HepG2 (cell line): ENCODE results near the gene ACAN.

ENCODE experiments used
- CTCF ChIP-seq: sonication (generic); formaldehyde crosslinking; IDR thresholded peaks from 2 replicates; pipeline ENCODE4 v1.5.0; 2020; ENCODE audit warnings: mild to moderate bottlenecking, missing genetic modification reagents, moderate library complexity
- EP300 ChIP-seq, 3 experiments: sonication (generic) in 1 of 3; formaldehyde crosslinking in 1 of 3; IDR thresholded peaks; 2 replicates each; pipeline versions ENCODE4 v1.5.1 to v1.6.1; 2011 to 2020; ENCODE audit warnings: low read depth in 2 of 3, low read length in 2 of 3, borderline replicate concordance in 1 of 3, improper control_type of control experiment in 1 of 3, mild to moderate bottlenecking in 1 of 3, missing genetic modification reagents in 1 of 3, moderate library complexity in 1 of 3
- EZH2 ChIP-seq: conservative IDR thresholded peaks from 2 replicates; pipeline ENCODE4 v1.6.1; 2012; ENCODE audit warnings: mild to moderate bottlenecking, low read depth, low read length, moderate library complexity
- POLR2AphosphoS5 ChIP-seq: IDR thresholded peaks from 2 replicates; pipeline ENCODE4 v1.6.1; 2012; ENCODE audit warnings: low read depth, low read length
- ZFYVE20 ChIP-seq: sonication (generic); formaldehyde crosslinking; IDR thresholded peaks from 2 replicates; pipeline ENCODE4 v1.8.0; 2023; ENCODE audit warnings: low read depth, mild to moderate bottlenecking, moderate library complexity, missing genetic modification reagents, borderline replicate concordance
- ZNF382 ChIP-seq: sonication (generic); formaldehyde crosslinking; IDR thresholded peaks from 2 replicates; pipeline ENCODE4 v1.5.0; 2020; ENCODE audit warnings: missing genetic modification reagents, mild to moderate bottlenecking, borderline replicate concordance
- ZNF576 ChIP-seq: sonication (generic); formaldehyde crosslinking; IDR thresholded peaks from 2 replicates; pipeline ENCODE4 v1.4.0; 2020; ENCODE audit warnings: mild to moderate bottlenecking, missing genetic modification reagents

- no peak for TF ChIP-seq POLR2AphosphoS5
- TF ChIP-seq EZH2 = no peak
- no peak for TF ChIP-seq ZNF576
- no peak for TF ChIP-seq EP300 (IDR thresholded peaks at IDR 0.05; ENCODE audit: low read depth in 2 of 2, low read length in 2 of 2)
- TF ChIP-seq EP300 (CRISPR knock-in tag; IDR thresholded peaks at IDR 0.05; ENCODE audit: borderline replicate concordance) = no peak
- no peak for TF ChIP-seq CTCF (CRISPR knock-in tag)
- no peak for TF ChIP-seq ZNF382 (CRISPR knock-in tag)
- no peak for TF ChIP-seq ZFYVE20 (CRISPR knock-in tag)
Observed at GRCh38 chr15:88785217-88785616, 18.0 kb upstream of the ACAN start.
